Stimulated activated CD4-positive, alpha-beta T cell treated with anti-CD3 and anti-CD28 coated beads, Interleukin-1b, Interleukin-23, amount 100 ng/mL, for 24 hours (primary cell): ENCODE measurements around the gene TAF9.
"Not testable (repeated sequence)": the region's sequence is repeated elsewhere in the genome, so short reads cannot be mapped to it uniquely, and the experiment has no call there.

ENCODE experiments used
- DNase-seq, 4 experiments: peaks; one replicate each; pipeline ENCODE4 v3.0.0-alpha.2; 2020; ENCODE audit warnings: low read depth in 4 of 4, low spot score in 1 of 4

The TAF9 gene, protein sequence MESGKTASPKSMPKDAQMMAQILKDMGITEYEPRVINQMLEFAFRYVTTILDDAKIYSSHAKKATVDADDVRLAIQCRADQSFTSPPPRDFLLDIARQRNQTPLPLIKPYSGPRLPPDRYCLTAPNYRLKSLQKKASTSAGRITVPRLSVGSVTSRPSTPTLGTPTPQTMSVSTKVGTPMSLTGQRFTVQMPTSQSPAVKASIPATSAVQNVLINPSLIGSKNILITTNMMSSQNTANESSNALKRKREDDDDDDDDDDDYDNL

GRCh38 chr5:69369340-69370121, at the start of gene TAF9, which contains the start of the genes AK6 and RAD17:
Gene TAF9 (minus strand): TSS chr5:69369520. CDS start chr5:69365737, 3,783 bp downstream.
Gene AK6 (minus strand): TSS chr5:69369520. CDS start chr5:69369490, 30 bp downstream.
Gene RAD17 (plus strand): TSS chr5:69369818. CDS start chr5:69372209, 2,391 bp downstream.
- DNase-seq: peak; percentile 76 to 87 (median 84)

GRCh38 chr5:69418554-69418953, 49.2 kb upstream of the TAF9 start:
- DNase-seq: no peak

- no peak for DNase-seq
Observed at GRCh38 chr5:69416699-69417098, 47.4 kb upstream of the TAF9 start.

DNA sequence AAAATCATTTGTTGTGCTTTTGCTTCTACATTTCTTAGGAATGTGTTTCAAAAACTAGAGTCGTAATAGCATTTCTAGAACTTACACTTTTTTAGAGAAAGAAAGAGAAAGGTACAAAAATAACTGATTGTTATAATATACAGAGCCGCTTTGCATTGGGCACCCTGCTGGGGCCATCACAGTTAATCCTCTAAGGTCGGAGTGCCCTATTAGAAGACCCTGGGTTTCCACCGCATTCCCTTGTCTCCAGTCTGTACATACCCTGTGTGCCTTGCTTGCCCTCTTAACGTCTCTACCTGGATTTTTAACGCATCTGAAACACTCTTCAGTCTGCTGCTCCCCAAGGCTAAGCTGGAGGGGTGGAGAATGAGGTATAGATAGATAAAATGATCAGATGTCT, 46.9 kb upstream of the TAF9 start:
- no peak for DNase-seq

- no peak for DNase-seq
Observed at GRCh38 chr5:69415584-69415958, 46.3 kb upstream of the TAF9 start.

DNA sequence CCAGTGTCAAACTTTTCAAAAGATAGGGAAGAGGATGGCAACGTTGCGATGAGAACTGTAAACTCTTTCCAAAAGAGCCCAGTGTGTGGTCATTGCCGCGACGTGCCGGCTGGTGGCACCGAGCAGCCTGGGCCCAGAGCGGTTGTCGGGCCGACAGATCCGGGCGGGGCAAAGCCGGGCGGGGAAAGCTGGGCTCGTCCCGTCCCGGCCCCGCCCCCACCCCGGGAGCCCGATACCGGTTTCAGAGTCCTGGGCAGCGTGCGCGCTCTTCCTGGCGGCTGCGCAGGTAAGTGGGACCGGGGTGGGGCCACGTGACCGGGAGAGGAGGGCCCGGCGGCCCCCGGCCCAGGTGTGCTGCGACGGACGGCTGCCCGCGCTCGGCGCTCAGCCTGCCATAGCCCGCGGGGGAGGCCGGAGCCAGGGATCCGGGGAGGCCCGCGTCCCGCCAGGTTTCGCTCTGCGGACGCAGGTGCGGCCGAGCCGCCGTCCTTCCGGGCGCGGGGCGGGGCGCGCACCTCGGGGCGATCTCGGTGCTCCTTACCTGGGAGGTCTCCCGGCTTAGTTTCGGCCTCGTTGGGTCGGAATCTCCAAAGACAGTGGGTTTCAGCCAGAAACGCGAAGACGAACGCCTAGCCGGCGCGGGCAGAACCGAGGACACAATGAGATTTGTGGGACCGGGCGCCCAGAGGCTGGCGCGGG, 45.7 kb upstream of the TAF9 start, which contains the start of gene MARVELD2:
MARVELD2 (plus strand) TSS at position 232 of the 699 bp plus-strand sequence. CDS start 4,270 bp downstream, outside the sequence.
- peak in 3 of 4 experiments; percentile 2 to 50 (median 21) for DNase-seq

- DNase-seq: no peak
Observed at GRCh38 chr5:69404659-69405330, 35.5 kb upstream of the TAF9 start.

GRCh38 chr5:69378376-69378775, 9.1 kb upstream of the TAF9 start:
- DNase-seq: no peak

- DNase-seq: no peak
Observed at GRCh38 chr5:69374911-69375446, 5.7 kb upstream of the TAF9 start.

- no peak for DNase-seq
Observed at GRCh38 chr5:69372394-69372793, 3.1 kb upstream of the TAF9 start.

DNA sequence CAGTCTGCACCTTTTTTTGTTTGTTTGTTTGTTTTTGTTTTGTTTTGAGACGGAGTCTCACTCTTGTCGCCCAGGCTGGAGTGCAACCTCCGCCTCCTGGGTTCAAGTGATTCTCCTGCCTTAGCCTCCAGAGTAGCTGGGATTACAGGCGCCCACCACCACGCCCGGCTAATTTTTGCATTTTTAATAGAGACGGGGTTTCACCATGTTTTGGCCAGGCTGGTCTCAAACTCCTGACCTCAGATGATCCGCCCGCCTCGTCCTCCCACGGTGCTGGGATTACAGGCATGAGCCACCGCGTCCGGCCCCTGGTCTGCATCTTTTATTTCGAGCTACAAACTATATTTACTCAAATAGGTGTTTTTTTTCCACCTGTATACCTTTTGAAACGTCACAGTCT, 1.0 kb upstream of the TAF9 start:
- DNase-seq: not testable (repeated sequence)

- DNase-seq: peak in 2 of 4 experiments; percentile 2 to 7
Observed at GRCh38 chr5:69368458-69369339, 621 bp downstream of the TAF9 start.

GRCh38 chr5:69367697-69368279, 1.5 kb downstream of the TAF9 start:
- DNase-seq: no peak

DNA sequence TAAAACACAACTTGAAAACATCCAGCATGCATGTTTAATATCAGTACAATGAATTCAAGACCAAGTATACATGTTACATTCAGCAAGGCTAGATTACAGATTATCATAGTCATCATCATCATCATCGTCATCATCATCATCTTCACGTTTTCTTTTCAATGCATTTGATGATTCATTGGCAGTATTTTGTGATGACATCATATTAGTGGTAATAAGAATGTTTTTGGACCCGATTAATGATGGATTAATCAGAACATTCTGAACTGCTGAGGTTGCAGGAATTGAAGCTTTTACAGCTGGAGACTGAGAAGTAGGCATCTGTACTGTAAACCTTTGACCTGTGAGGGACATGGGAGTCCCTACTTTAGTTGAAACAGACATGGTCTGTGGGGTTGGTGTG, 4.5 kb downstream of the TAF9 start:
- no peak for DNase-seq

DNA sequence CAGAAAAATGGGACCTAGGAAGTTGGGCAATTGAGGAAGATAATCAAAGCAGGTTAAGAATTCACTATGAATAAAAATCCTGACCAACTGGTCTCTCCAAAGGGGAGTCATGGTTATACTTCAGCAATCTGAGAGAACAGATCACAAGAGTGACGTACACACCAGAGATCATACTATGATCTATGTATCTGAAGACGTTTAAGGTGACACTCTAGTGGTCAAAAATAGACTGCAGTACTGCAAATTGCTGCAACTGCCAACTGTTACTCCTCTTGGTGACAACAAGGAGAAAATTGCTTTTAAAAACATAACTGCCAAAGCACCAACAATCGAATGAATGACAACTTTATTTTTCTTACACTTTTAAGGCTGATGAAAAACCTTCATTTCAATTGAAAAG, 4.9 kb downstream of the TAF9 start:
- DNase-seq: no peak

GRCh38 chr5:69360442-69360841, 8.9 kb downstream of the TAF9 start:
- no peak for DNase-seq

- DNase-seq: no peak
Observed at GRCh38 chr5:69359699-69360098, 9.6 kb downstream of the TAF9 start.

DNA sequence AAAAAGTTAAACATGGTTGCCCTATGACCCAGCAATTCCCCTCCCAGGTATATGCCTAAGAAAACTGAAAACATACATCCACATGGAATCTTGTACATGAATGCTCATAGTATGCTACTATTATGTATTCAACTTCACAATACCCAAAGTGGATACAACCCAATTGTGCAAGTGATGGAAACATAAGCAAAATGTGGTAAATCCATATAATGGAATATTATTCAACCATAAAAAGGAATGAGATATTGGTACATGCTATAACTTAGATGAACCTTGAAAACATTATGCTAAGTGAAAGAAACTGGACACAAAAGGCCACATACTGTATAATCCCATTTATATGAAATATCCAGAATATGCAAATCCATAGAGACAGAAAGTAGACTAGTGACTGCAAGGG, 18.7 kb downstream of the TAF9 start:
- DNase-seq: no peak

GRCh38 chr5:69343083-69343482, 26.2 kb downstream of the TAF9 start:
- no peak for DNase-seq
